ENCODE measurements around the gene BYSL. TPM values are rescaled to one million over a fixed set of nuclear protein-coding genes. Genes with fewer than 3 reads are reported as not detected.

The BYSL gene
- total and polyA plus RNA-seq, 10 of the 15 experiments (the other 5 are each of a cell fraction or from before 2014, with no cell fraction given): 12.6 to 51.1 (median 33.0) TPM

GRCh38 chr6:41895300-41896233, 25.7 kb upstream of the BYSL start, which contains the start of gene USP49 (continued):
- TF ChIP-seq E2F4 (IDR thresholded peaks at IDR 0.05; ENCODE audit: low read depth, low read length) (no peak), LARP7 (IDR thresholded peaks at IDR 0.05) (peak; percentile 73; the same call in 1 of the 2 replicates), TCF3 (IDR thresholded peaks at IDR 0.05; ENCODE audit: borderline replicate concordance, insufficient read depth, low read depth, low read length) (no peak), SMAD1 (IDR thresholded peaks at IDR 0.05; ENCODE audit: low read depth, partially characterized antibody) (peak; percentile 58), HDAC2 (IDR thresholded peaks at IDR 0.05) (no peak; the same call in 1 of the 2 replicates), BACH1 (IDR thresholded peaks at IDR 0.05; ENCODE audit: borderline replicate concordance) (no peak; the same call in 1 of the 2 replicates), YY1 (IDR thresholded peaks at IDR 0.05; ENCODE audit: low read depth, low read length) (no peak; the same call in 1 of the 2 replicates), SMC3 (IDR thresholded peaks at IDR 0.05; ENCODE audit: borderline replicate concordance, low read length) (no peak), RAD51 (IDR thresholded peaks at IDR 0.05) (peak; percentile 96), RFX5 (IDR thresholded peaks at IDR 0.05; ENCODE audit: low read depth, low read length) (no peak), MTA3 (IDR thresholded peaks at IDR 0.05; ENCODE audit: borderline replicate concordance, low read length) (no peak), MLLT1 (IDR thresholded peaks at IDR 0.05) (no peak), IRF4 (IDR thresholded peaks at IDR 0.05; ENCODE audit: low read depth, low read length) (no peak), SMAD5 (IDR thresholded peaks at IDR 0.05; ENCODE audit: low read depth) (peak; percentile 58), IRF3 (IDR thresholded peaks at IDR 0.05) (no peak), SP1 (IDR thresholded peaks at IDR 0.05; ENCODE audit: low read depth, low read length) (no peak), JUNB (IDR thresholded peaks at IDR 0.05) (0 out of 2 replicates have a peak, but pooled peaks have one; percentile 16), ZNF207 (IDR thresholded peaks at IDR 0.05; ENCODE audit: borderline replicate concordance) (no peak), MAX (IDR thresholded peaks at IDR 0.05; ENCODE audit: low read depth, low read length) (peak; percentile 87)
- TF ChIP-seq, protein P1, sequence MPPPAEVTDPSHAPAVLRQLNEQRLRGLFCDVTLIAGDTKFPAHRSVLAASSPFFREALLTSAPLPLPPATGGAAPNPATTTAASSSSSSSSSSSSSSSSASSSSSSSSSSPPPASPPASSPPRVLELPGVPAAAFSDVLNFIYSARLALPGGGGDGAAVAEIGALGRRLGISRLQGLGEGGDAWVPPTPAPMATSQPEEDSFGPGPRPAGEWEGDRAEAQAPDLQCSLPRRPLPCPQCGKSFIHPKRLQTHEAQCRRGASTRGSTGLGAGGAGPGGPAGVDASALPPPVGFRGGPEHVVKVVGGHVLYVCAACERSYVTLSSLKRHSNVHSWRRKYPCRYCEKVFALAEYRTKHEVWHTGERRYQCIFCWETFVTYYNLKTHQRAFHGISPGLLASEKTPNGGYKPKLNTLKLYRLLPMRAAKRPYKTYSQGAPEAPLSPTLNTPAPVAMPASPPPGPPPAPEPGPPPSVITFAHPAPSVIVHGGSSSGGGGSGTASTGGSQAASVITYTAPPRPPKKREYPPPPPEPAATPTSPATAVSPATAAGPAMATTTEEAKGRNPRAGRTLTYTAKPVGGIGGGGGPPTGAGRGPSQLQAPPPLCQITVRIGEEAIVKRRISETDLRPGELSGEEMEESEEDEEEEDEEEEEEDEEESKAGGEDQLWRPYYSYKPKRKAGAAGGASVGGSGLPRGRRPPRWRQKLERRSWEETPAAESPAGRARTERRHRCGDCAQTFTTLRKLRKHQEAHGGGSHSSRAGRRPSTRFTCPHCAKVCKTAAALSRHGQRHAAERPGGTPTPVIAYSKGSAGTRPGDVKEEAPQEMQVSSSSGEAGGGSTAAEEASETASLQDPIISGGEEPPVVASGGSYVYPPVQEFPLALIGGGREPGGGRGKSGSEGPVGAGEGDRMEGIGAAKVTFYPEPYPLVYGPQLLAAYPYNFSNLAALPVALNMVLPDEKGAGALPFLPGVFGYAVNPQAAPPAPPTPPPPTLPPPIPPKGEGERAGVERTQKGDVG (CRISPR knock-in tag; IDR thresholded peaks at IDR 0.05): no peak
- TF ChIP-seq, protein P2, sequence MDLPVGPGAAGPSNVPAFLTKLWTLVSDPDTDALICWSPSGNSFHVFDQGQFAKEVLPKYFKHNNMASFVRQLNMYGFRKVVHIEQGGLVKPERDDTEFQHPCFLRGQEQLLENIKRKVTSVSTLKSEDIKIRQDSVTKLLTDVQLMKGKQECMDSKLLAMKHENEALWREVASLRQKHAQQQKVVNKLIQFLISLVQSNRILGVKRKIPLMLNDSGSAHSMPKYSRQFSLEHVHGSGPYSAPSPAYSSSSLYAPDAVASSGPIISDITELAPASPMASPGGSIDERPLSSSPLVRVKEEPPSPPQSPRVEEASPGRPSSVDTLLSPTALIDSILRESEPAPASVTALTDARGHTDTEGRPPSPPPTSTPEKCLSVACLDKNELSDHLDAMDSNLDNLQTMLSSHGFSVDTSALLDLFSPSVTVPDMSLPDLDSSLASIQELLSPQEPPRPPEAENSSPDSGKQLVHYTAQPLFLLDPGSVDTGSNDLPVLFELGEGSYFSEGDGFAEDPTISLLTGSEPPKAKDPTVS (IDR thresholded peaks at IDR 0.05; ENCODE audit: low read depth, low read length): no peak

Measured in GM12878 (cell line).